ENCODE measurements around the gene POR. TPM values are rescaled to one million over a fixed set of nuclear protein-coding genes. Genes with fewer than 3 reads are reported as not detected.

POR gene
- total and polyA plus RNA-seq, 2 of the 13 experiments (the other 11 are each of a cell fraction or from before 2014, with no cell fraction given): 145 to 266 TPM

GRCh38 chr7:75994388-75995051 is 79.6 kb downstream of the POR start, which contains the start of gene TMEM120A (continued):
- no peak for TF ChIP-seq NFAT5 (CRISPR knock-in tag; IDR thresholded peaks at IDR 0.05)
- TF ChIP-seq BRF2 (CRISPR knock-in tag; IDR thresholded peaks at IDR 0.05): no peak
- TF ChIP-seq CEBPZ (IDR thresholded peaks at IDR 0.05; ENCODE audit: low read length): no peak
- no peak for TF ChIP-seq JUNB (CRISPR knock-in tag; IDR thresholded peaks at IDR 0.05; ENCODE audit: borderline replicate concordance)
- TF ChIP-seq RFXAP (CRISPR knock-in tag; IDR thresholded peaks at IDR 0.05; ENCODE audit: borderline replicate concordance): peak; percentile 98
- TF ChIP-seq LCORL (IDR thresholded peaks at IDR 0.05): no peak
- TF ChIP-seq LCORL (CRISPR knock-in tag; IDR thresholded peaks at IDR 0.05): peak; percentile 30
- TF ChIP-seq JUND (CRISPR knock-in tag; IDR thresholded peaks at IDR 0.05): no peak
- peak; percentile 22; the same call in 1 of the 2 replicates for TF ChIP-seq ZBTB44 (CRISPR knock-in tag; IDR thresholded peaks at IDR 0.05)
- TF ChIP-seq GTF3A (CRISPR knock-in tag; conservative IDR thresholded peaks at IDR 0.05): 0 out of 2 replicates have a peak, but pooled peaks have one; percentile 61
- TF ChIP-seq CREBL2 (CRISPR knock-in tag; IDR thresholded peaks at IDR 0.05; ENCODE audit: borderline replicate concordance): no peak
- no peak for TF ChIP-seq HHEX (CRISPR knock-in tag; IDR thresholded peaks at IDR 0.05)
- TF ChIP-seq ARID3A (IDR thresholded peaks at IDR 0.05; ENCODE audit: low read depth, low read length): no peak
